ENCODE measurements around the gene ZNF614. TPM values are rescaled to one million over a fixed set of nuclear protein-coding genes. Genes with fewer than 3 reads are reported as not detected.
"Not testable (repeated sequence)": the region's sequence is repeated elsewhere in the genome, so short reads cannot be mapped to it uniquely, and the experiment has no call there.

Gene ZNF614
- polyA plus RNA-seq, 3 donors from 2014 or later: 5.2 to 6.7 (median 6.1) TPM

DNA sequence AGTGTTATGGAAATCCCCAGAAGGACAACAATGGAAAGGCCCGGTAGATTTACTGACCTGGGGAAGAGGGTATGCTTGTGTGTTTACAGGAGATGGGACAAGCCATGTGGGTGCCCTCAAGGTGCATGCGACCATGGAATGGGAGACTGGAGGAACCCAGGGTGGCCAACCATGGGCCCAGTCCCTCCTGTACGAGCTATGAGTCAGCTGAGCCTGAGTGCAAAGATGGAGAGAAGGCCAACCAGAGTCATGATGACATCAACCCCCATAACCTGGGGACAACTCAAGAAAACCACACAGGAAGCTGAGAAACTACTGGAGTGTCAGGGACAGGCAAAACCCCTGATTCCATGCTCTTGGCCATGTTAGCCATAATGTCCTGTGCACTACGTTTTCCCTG lies 49.3 kb downstream of the ZNF614 start:
- peaks cover 0 to 3% (median 0%) of the 10 kb centered on the region in 3 donors for H3K27me3 Mint-ChIP-seq (ENCODE audit: low read depth in 3 of 3)
- no peak overlapping the region for H3K27ac Mint-ChIP-seq
- H3K4me3 Mint-ChIP-seq: peak overlapping the region in 1 of 5 donors; percentile 1
- peaks cover 78 to 90% (median 88%) of the 10 kb centered on the region in 3 donors for H3K36me3 Mint-ChIP-seq
- peaks cover 30 to 97% (median 82%) of the 10 kb centered on the region in 6 donors for H3K9me3 Mint-ChIP-seq
- H3K4me1 Mint-ChIP-seq: peaks cover 6 to 40% of the 10 kb centered on the region in 2 donors
- DNase-seq: no peak

DNA sequence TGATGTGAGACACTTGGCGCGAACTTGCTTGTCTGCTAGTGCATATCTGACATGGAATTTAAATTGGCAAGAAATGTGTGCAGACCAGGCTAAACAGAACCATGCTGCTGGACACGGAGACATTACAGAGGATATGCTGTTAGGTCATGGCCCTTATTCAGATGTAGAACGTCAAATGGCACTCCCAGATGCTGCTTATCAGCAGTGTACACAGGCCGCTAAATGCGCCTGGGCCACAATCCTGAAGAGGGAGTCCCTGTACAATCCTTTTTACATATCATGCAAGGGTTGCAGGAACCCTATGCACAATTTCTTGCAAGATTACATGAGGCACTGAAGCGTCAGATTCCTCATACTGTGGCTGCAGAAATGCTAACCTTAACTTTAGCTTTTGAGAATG lies 50.8 kb downstream of the ZNF614 start:
- peaks cover 81 to 91% (median 89%) of the 10 kb centered on the region in 3 donors for H3K36me3 Mint-ChIP-seq

DNA sequence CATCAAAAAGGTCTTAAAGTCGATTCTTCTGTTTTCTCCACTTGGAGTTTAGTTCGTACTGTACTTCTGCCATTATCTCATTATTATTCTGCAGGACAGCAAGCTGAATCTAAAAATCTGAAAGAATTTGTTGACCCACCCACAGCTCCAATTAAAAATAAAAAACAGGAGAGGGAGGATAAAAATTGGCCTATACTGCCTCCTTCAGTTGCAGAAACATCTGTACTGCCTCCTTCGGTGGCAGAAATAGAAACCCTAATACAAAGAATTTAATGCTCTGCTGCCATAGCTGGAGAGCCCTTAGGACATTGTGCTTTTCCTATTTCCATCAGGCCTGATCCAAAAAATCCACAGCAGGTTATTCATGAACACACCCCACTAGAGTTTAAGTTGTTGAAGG lies 51.3 kb downstream of the ZNF614 start:
- Mint-ChIP-seq H3K4me3 (no peak overlapping the region), H3K36me3 (peaks cover 83 to 92% (median 91%) of the 10 kb centered on the region in 3 donors), H3K4me1 (peaks cover 6 to 26% of the 10 kb centered on the region in 2 donors), H3K9me3 (peaks cover 49 to 100% (median 89%) of the 10 kb centered on the region in 6 donors), H3K27me3 (ENCODE audit: low read depth in 3 of 3) (peaks cover 0 to 3% (median 2%) of the 10 kb centered on the region in 3 donors), H3K27ac (no peak overlapping the region)
- no peak for DNase-seq

More for the DNA sequence above, 50.8 kb downstream of the ZNF614 start:
- peaks cover 0 to 3% (median 2%) of the 10 kb centered on the region in 3 donors for H3K27me3 Mint-ChIP-seq (ENCODE audit: low read depth in 3 of 3)
- H3K4me3 Mint-ChIP-seq: no peak overlapping the region
- H3K4me1 Mint-ChIP-seq: peaks cover 6 to 30% of the 10 kb centered on the region in 2 donors
- no peak for DNase-seq
- H3K9me3 Mint-ChIP-seq: peaks cover 44 to 98% (median 86%) of the 10 kb centered on the region in 6 donors
- no peak overlapping the region for H3K27ac Mint-ChIP-seq

DNA sequence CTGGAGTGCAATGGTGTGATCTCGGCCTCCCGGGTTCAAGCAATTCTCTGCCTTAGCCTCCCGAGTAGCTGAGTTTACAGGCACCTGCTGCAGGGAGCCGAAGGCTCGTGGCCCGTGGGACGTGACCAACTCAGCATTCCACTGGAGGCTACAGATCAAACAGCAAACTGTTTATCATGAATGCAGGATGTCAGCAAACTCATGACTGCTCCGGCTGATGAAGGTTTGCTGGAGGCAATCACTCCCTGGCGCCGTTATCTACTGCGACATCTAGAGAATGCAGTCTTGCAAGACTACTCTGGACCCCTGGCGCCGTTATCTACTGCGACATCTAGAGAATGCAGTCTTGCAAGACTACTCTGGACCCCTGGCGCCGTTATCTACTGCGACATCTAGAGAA lies 52.4 kb downstream of the ZNF614 start:
- not testable (repeated sequence) for H3K27me3 Mint-ChIP-seq (ENCODE audit: low read depth in 3 of 3); DNase-seq; H3K27ac Mint-ChIP-seq; H3K4me3 Mint-ChIP-seq
- peaks cover 83 to 92% (median 91%) of the 10 kb centered on the region in 3 donors for H3K36me3 Mint-ChIP-seq
- H3K9me3 Mint-ChIP-seq: peaks cover 53 to 100% (median 91%) of the 10 kb centered on the region in 6 donors
- peaks cover 6 to 19% of the 10 kb centered on the region in 2 donors for H3K4me1 Mint-ChIP-seq

DNA sequence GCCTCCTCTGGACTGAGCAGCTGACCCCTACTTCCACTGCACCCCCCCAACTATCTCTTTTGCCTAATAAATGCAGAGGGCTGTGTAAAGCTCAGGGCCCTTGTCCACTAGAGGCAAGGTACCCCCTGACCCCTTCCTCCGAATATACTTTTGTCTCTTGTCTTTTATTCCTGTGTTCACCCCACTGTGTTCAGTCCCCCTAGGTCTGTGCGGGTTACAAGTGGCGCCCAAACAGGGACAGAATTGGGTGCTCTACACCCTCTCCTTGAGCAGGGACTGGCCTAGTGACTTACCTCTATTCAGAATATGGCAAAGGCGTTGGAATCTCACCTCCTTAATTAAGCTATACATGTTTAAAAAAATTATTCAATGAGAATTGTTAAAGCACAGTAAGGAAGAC lies 56.6 kb downstream of the ZNF614 start:
- Mint-ChIP-seq H3K4me3 (no peak overlapping the region), H3K9me3 (peaks cover 66 to 96% (median 86%) of the 10 kb centered on the region in 6 donors), H3K36me3 (peaks cover 79 to 86% (median 85%) of the 10 kb centered on the region in 3 donors), H3K27me3 (ENCODE audit: low read depth in 3 of 3) (peaks cover 6 to 12% (median 6%) of the 10 kb centered on the region in 3 donors), H3K4me1 (peaks cover 0 to 12% of the 10 kb centered on the region in 2 donors), H3K27ac (no peak overlapping the region)
- peak in 2 of 3 donors; percentile 8 to 10 for DNase-seq

DNA sequence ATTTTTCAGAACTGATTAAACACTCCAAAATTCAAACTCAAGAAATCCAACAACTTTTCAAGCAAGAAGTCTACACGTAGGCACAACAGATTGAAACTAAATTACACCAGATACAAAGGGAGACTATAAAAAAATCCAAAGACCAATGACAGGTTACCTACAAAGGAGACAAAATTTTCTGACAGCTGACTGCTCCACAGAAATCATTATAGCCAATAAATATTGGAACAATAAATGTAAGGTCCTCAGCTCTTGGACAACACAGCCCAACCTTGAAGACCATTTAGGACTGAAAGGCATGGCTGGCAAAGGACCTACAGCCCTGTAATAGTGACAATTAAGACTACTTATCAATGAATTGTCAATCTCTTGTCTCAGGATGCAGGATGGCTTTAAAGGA lies 57.5 kb downstream of the ZNF614 start:
- peaks cover 70 to 96% (median 86%) of the 10 kb centered on the region in 6 donors for H3K9me3 Mint-ChIP-seq

DNA sequence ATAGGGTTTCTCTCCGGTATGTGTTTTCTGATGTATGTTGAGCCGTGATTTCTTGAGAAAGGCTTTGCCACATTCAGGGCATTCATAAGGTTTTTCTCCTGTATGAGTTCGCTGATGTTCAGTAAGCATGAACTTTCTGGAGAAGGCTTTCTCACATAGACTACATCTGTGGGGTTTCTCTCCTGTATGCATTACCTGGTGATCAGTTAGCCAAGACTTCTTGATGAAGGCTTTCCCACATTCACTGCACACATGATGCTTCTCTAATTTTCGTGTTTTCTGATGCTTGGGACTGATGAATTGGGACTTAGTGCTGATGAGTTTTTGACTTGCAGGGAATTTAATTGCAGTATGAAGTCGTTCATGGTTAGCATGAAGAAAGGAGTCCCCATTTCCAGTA lies 62.6 kb downstream of the ZNF614 start:
- no peak for DNase-seq

More for the DNA sequence above, 57.5 kb downstream of the ZNF614 start:
- Mint-ChIP-seq H3K4me1 (peaks cover 0 to 6% of the 10 kb centered on the region in 2 donors), H3K27ac (no peak overlapping the region), H3K36me3 (peaks cover 77 to 89% (median 84%) of the 10 kb centered on the region in 3 donors), H3K4me3 (no peak overlapping the region), H3K27me3 (ENCODE audit: low read depth in 3 of 3) (peaks cover 5 to 12% (median 7%) of the 10 kb centered on the region in 3 donors)
- no peak for DNase-seq

More for the DNA sequence above, 62.6 kb downstream of the ZNF614 start:
- Mint-ChIP-seq H3K27me3 (ENCODE audit: low read depth in 3 of 3) (peaks cover 2 to 16% (median 7%) of the 10 kb centered on the region in 3 donors), H3K9me3 (peaks cover 62 to 96% (median 89%) of the 10 kb centered on the region in 6 donors), H3K4me3 (no peak overlapping the region), H3K36me3 (peaks cover 73 to 85% (median 74%) of the 10 kb centered on the region in 3 donors), H3K4me1 (no peaks in the 10 kb centered on the region), H3K27ac (no peak overlapping the region)

Other genes starting within 250 kb of the ZNF614 start
- gene FPR3, start 233.2 kb downstream of the ZNF614 start, polyA plus RNA-seq: not detected
- 1 to 10 TPM; 1.5 to 6.8 (median 4.0) TPM for gene ZNF577, start 140.4 kb downstream of the ZNF614 start, polyA plus RNA-seq
- gene ZNF649, start 123.4 kb downstream of the ZNF614 start, polyA plus RNA-seq: 10 to 100 TPM in 2 of 3 donors, 1 to 10 TPM in 1; 6.8 to 12.2 (median 11.0) TPM
- 1 to 10 TPM; 2.9 to 6.8 (median 5.8) TPM for gene ZNF613, start 100.9 kb downstream of the ZNF614 start, polyA plus RNA-seq
- 10 to 100 TPM; 15.3 to 23.1 (median 22.6) TPM for gene ZNF350, start 41.5 kb downstream of the ZNF614 start, polyA plus RNA-seq
- 1 to 10 TPM; 4.1 to 9.8 (median 8.9) TPM for gene ZNF615, start 20.2 kb downstream of the ZNF614 start, polyA plus RNA-seq
- gene ZNF432, start 20.5 kb upstream of the ZNF614 start, polyA plus RNA-seq: 1 to 10 TPM in 2 of 3 donors, under 1 TPM in 1; 0.31 to 9.2 (median 3.6) TPM
- gene ZNF841, start 67.4 kb upstream of the ZNF614 start, polyA plus RNA-seq: 1 to 10 TPM; 3.4 to 5.6 (median 4.9) TPM
- 10 to 100 TPM in 1 of 3 donors, 1 to 10 TPM in 1, not detected in 1; 3.2 to 10.7 TPM for gene ZNF616, start 111.6 kb upstream of the ZNF614 start, polyA plus RNA-seq
- gene ZNF836, start 143.2 kb upstream of the ZNF614 start, polyA plus RNA-seq: 10 to 100 TPM in 1 of 3 donors, 1 to 10 TPM in 2; 7.2 to 15.9 (median 7.7) TPM
- 100 to 1,000 TPM; 219 to 249 (median 243) TPM for gene PPP2R1A, start 161.7 kb upstream of the ZNF614 start, polyA plus RNA-seq
- 10 to 100 TPM; 25.6 to 47.8 (median 32.4) TPM for gene ZNF766, start 241.2 kb upstream of the ZNF614 start, polyA plus RNA-seq